Measurements from ENCODE around the gene PTPRN2. TPM values are rescaled to one million over a fixed set of nuclear protein-coding genes. Genes with fewer than 3 reads are reported as not detected.

Gene PTPRN2
- total and polyA plus RNA-seq, 4 experiments from 2014 or later, result 1.7 to 2.6 (median 1.9) TPM

- no peak for DNase-seq
- Mint-ChIP-seq H3K4me1 (peaks cover 0 to 3% (median under 1%) of the 10 kb centered on the region in 4 donors), H3K27me3 (peaks cover 33 to 51% of the 10 kb centered on the region in 2 donors), H3K27ac (no peak overlapping the region), H3K9me3 (peaks cover 0 to 1% (median 0%) of the 10 kb centered on the region in 8 donors), H3K36me3 (no peaks in the 10 kb centered on the region), H3K4me3 (no peak overlapping the region)
- peaks cover 22% of the 10 kb centered on the region for H3K27me3 ChIP-seq (ENCODE audit: insufficient read depth, low read length)
- H3K4me1 ChIP-seq (ENCODE audit: insufficient read depth, low read length), result no peaks in the 10 kb centered on the region
- H3K4me3 ChIP-seq (ENCODE audit: low read length in 2 of 2), result no peak overlapping the region
- POLR2A ChIA-PET (ENCODE audit: partially characterized antibody), result no interaction called here
- intact Hi-C loops (cut with micrococcal nuclease), result no loop called here
- H3K9me3 ChIP-seq (ENCODE audit: control insufficient read depth in 1 of 2, low read length in 2 of 2), result no peaks in the 10 kb centered on the region
- H3K36me3 ChIP-seq (ENCODE audit: insufficient read depth, low read length), result no peaks in the 10 kb centered on the region
- no peak overlapping the region for H3K27ac ChIP-seq (ENCODE audit: low read depth, low read length)
- CTCF ChIA-PET (ENCODE audit: partially characterized antibody), result no interaction called here
Measured at GRCh38 chr7:157674715-157675426, 912.8 kb downstream of the PTPRN2 start.

- no peak overlapping the region for H3K27ac Mint-ChIP-seq
Measured at GRCh38 chr7:157674027-157674714, 913.5 kb downstream of the PTPRN2 start.

GRCh38 chr7:157673573-157673972 lies 914.0 kb downstream of the PTPRN2 start:
- Mint-ChIP-seq H3K9me3 (no peaks in the 10 kb centered on the region), H3K4me1 (peaks cover 3 to 14% (median 5%) of the 10 kb centered on the region in 4 donors), H3K4me3 (no peak overlapping the region), H3K36me3 (no peaks in the 10 kb centered on the region), H3K27me3 (peaks cover 30 to 44% of the 10 kb centered on the region in 2 donors), H3K27ac (no peak overlapping the region)
- Histone ChIP-seq H3K4me3 (ENCODE audit: low read length in 2 of 2) (no peak overlapping the region), H3K27ac (ENCODE audit: low read depth, low read length) (no peak overlapping the region), H3K9me3 (ENCODE audit: control insufficient read depth in 1 of 2, low read length in 2 of 2) (no peaks in the 10 kb centered on the region), H3K4me1 (ENCODE audit: insufficient read depth, low read length) (peaks cover under 1% of the 10 kb centered on the region), H3K36me3 (ENCODE audit: insufficient read depth, low read length) (no peaks in the 10 kb centered on the region), H3K27me3 (ENCODE audit: insufficient read depth, low read length) (peaks cover 14% of the 10 kb centered on the region)
- CTCF ChIA-PET (ENCODE audit: partially characterized antibody), result interaction anchor here (1.0 kb wide), 1 partner anchor 204 kb away, joined by 3 read pairs; no protein-coding TSS in a partner anchor
- POLR2A ChIA-PET (ENCODE audit: partially characterized antibody), result no interaction called here
- DNase-seq, result no peak
- intact Hi-C loops (cut with micrococcal nuclease), result no loop called here

More at GRCh38 chr7:157674027-157674714, 913.5 kb downstream of the PTPRN2 start:
- Mint-ChIP-seq H3K36me3 (no peaks in the 10 kb centered on the region), H3K27me3 (peaks cover 30 to 44% of the 10 kb centered on the region in 2 donors), H3K4me3 (no peak overlapping the region), H3K9me3 (no peaks in the 10 kb centered on the region), H3K4me1 (peaks cover 0 to 8% (median 2%) of the 10 kb centered on the region in 4 donors)
- intact Hi-C loops (cut with micrococcal nuclease), result no loop called here
- ChIA-PET POLR2A (ENCODE audit: partially characterized antibody) (no interaction called here), CTCF (ENCODE audit: partially characterized antibody) (interaction anchor here (1.0 kb wide), 1 partner anchor 204 kb away, joined by 3 read pairs; no protein-coding TSS in a partner anchor)
- peaks cover 16% of the 10 kb centered on the region for H3K27me3 ChIP-seq (ENCODE audit: insufficient read depth, low read length)
- no peak overlapping the region for H3K27ac ChIP-seq (ENCODE audit: low read depth, low read length)
- no peak overlapping the region for H3K4me3 ChIP-seq (ENCODE audit: low read length in 2 of 2)
- no peaks in the 10 kb centered on the region for H3K4me1 ChIP-seq (ENCODE audit: insufficient read depth, low read length)
- H3K36me3 ChIP-seq (ENCODE audit: insufficient read depth, low read length), result no peaks in the 10 kb centered on the region
- no peaks in the 10 kb centered on the region for H3K9me3 ChIP-seq (ENCODE audit: control insufficient read depth in 1 of 2, low read length in 2 of 2)
- no peak for DNase-seq

- no peaks in the 10 kb centered on the region for H3K36me3 ChIP-seq (ENCODE audit: insufficient read depth, low read length)
- DNase-seq, result no peak
- peaks cover 4% of the 10 kb centered on the region for H3K27me3 ChIP-seq (ENCODE audit: insufficient read depth, low read length)
- no peak overlapping the region for H3K4me3 ChIP-seq (ENCODE audit: low read length in 2 of 2)
- Mint-ChIP-seq H3K9me3 (no peaks in the 10 kb centered on the region), H3K4me3 (no peak overlapping the region), H3K36me3 (no peaks in the 10 kb centered on the region), H3K27ac (no peak overlapping the region), H3K27me3 (peaks cover 16 to 31% of the 10 kb centered on the region in 2 donors), H3K4me1 (peaks cover 8 to 22% (median 9%) of the 10 kb centered on the region in 4 donors)
- CTCF ChIA-PET (ENCODE audit: partially characterized antibody), result no interaction called here
- no peaks in the 10 kb centered on the region for H3K9me3 ChIP-seq (ENCODE audit: control insufficient read depth in 1 of 2, low read length in 2 of 2)
- POLR2A ChIA-PET (ENCODE audit: partially characterized antibody), result no interaction called here
- intact Hi-C loops (cut with micrococcal nuclease), result no loop called here
- H3K4me1 ChIP-seq (ENCODE audit: insufficient read depth, low read length), result peaks cover 5% of the 10 kb centered on the region
- H3K27ac ChIP-seq (ENCODE audit: low read depth, low read length), result no peak overlapping the region
Measured at GRCh38 chr7:157671358-157672255, 916.0 kb downstream of the PTPRN2 start.

DNA sequence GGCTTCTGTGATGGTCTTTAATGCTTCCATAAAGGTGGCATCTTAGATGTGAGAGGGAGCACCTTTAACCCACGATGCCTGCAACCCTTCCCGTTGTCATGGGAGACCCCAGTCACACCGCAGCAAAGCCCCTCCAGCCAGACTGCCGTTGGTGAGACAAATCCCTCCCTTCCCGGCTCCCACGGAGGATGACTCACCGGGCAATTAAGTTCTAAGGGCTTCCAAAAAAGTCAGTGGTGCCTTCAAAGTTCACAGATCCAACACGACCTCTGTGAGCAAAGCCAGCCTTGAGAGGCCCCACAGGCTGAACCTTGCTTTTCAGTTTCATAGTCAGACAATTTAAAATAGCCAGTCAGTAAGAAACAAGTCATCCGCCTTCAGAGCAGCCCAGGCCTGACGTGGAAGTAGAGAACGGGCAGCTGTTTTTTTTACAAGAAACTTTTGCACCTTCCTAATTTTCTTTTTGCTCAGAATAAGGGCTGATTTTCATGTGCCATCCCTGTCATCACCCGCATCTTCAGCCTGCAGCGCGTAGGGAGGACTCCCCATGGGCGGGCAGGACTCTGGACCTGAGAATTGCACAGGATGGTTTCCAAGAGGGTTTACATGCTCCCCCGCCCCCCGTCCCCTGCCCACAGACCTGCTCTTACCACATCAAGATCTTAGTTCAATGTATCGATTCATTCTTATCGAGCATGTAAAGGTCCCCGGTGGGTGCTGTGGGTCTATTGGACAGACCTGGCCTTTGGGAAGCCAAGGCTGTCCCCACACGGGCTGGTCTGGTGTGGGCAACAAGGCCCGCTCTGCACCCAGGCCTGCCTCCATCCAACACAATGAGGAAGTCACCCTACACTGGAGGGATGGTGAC lies 916.9 kb downstream of the PTPRN2 start:
- intact Hi-C loops (cut with micrococcal nuclease), result no loop called here
- no peaks in the 10 kb centered on the region for H3K9me3 ChIP-seq (ENCODE audit: control insufficient read depth in 1 of 2, low read length in 2 of 2)
- Mint-ChIP-seq H3K4me3 (no peak overlapping the region), H3K27me3 (peaks cover 9 to 25% of the 10 kb centered on the region in 2 donors), H3K36me3 (no peaks in the 10 kb centered on the region), H3K4me1 (peaks cover 8 to 22% (median 9%) of the 10 kb centered on the region in 4 donors), H3K27ac (peak overlapping the region in 1 of 7 donors; percentile 23), H3K9me3 (no peaks in the 10 kb centered on the region)
- no peak overlapping the region for H3K27ac ChIP-seq (ENCODE audit: low read depth, low read length)
- H3K36me3 ChIP-seq (ENCODE audit: insufficient read depth, low read length), result no peaks in the 10 kb centered on the region
- ChIA-PET POLR2A (ENCODE audit: partially characterized antibody) (no interaction called here), CTCF (ENCODE audit: partially characterized antibody) (no interaction called here)
- DNase-seq, result no peak
- peaks cover 5% of the 10 kb centered on the region for H3K4me1 ChIP-seq (ENCODE audit: insufficient read depth, low read length)
- no peak overlapping the region for H3K4me3 ChIP-seq (ENCODE audit: low read length in 2 of 2)
- H3K27me3 ChIP-seq (ENCODE audit: insufficient read depth, low read length), result peaks cover 4% of the 10 kb centered on the region

GRCh38 chr7:157669768-157670351 lies 917.8 kb downstream of the PTPRN2 start:
- DNase-seq, result no peak
- Histone ChIP-seq H3K36me3 (ENCODE audit: insufficient read depth, low read length) (no peaks in the 10 kb centered on the region), H3K9me3 (ENCODE audit: control insufficient read depth in 1 of 2, low read length in 2 of 2) (no peaks in the 10 kb centered on the region), H3K27ac (ENCODE audit: low read depth, low read length) (no peak overlapping the region), H3K4me3 (ENCODE audit: low read length in 2 of 2) (no peak overlapping the region), H3K27me3 (ENCODE audit: insufficient read depth, low read length) (peaks cover 4% of the 10 kb centered on the region), H3K4me1 (ENCODE audit: insufficient read depth, low read length) (peaks cover 5% of the 10 kb centered on the region)
- Mint-ChIP-seq H3K4me3 (no peak overlapping the region), H3K9me3 (peaks cover 0 to 4% (median 1%) of the 10 kb centered on the region in 8 donors), H3K4me1 (peaks cover 8 to 22% (median 9%) of the 10 kb centered on the region in 4 donors), H3K27ac (no peak overlapping the region), H3K36me3 (no peaks in the 10 kb centered on the region), H3K27me3 (peaks cover 7 to 23% of the 10 kb centered on the region in 2 donors)
- intact Hi-C loops (cut with micrococcal nuclease), result no loop called here
- ChIA-PET POLR2A (ENCODE audit: partially characterized antibody) (no interaction called here), CTCF (ENCODE audit: partially characterized antibody) (no interaction called here)

Measured in CD4-positive, alpha-beta memory T cell (primary cell).